Transverse colon (tissue), 4 donors: Measurements from ENCODE around the gene NT5C1A.

Source experiments
- CTCF ChIP-seq, 5 experiments: fragments of 200-600 bp in 3 of 5; fragments of 450-650 bp in 2 of 5; sonication (generic) in 3 of 5; IDR thresholded peaks; 1 replicate in 2 of 5; 2 replicates in 3 of 5; pipeline ENCODE4 v1.5.1; 2016 to 2017; ENCODE audit warnings: antibody characterized with exemption in 5 of 5, inconsistent platforms in 3 of 5, mild to moderate bottlenecking in 2 of 5, moderate library complexity in 1 of 5
- EP300 ChIP-seq: sonication (generic); formaldehyde crosslinking; IDR thresholded peaks from one replicate; pipeline ENCODE4 v1.6.1; 2017; ENCODE audit warnings: antibody characterized with exemption, low read depth
- POLR2A ChIP-seq: fragments of 450-650 bp; IDR thresholded peaks from one replicate; pipeline ENCODE4 v1.6.1; 2016; ENCODE audit warnings: antibody characterized with exemption, mild to moderate bottlenecking, moderate library complexity
- POLR2AphosphoS5 ChIP-seq, 3 donors: sonication (generic); formaldehyde crosslinking; IDR thresholded peaks; one replicate each; pipeline ENCODE4 v1.6.1; 2016; ENCODE audit warnings: antibody characterized with exemption in 3 of 3

- no peak for TF ChIP-seq CTCF (IDR thresholded peaks at IDR 0.05)
- no peak for TF ChIP-seq POLR2A
- TF ChIP-seq EP300 = no peak
- no peak for TF ChIP-seq POLR2AphosphoS5 (IDR thresholded peaks at IDR 0.05)
Measured at GRCh38 chr1:39675220-39675619, 3.3 kb upstream of the NT5C1A start.
